A549 (cell line): ENCODE measurements around the gene GSK3B. TPM values are rescaled to one million over a fixed set of nuclear protein-coding genes. Genes with fewer than 3 reads are reported as not detected.

Experiments used
- ATAC-seq, 2 experiments: fragments of 200-7000 bp in 1 of 2; fragments of >200 bp in 1 of 2; cut with Nextera tagmentation in 1 of 2; cut with Tn5 transposase in 1 of 2; 3 replicates each; pipeline versions ENCODE4 v1.8.0 to v1.9.1; 2018 to 2020; ENCODE audit warnings: mild to moderate bottlenecking in 1 of 2, moderate library complexity in 1 of 2
- CTCF ChIA-PET: fragments of 300-600 bp; sonication (Branson Sonifier 250); formaldehyde crosslinking; extraction: SDS; loops from one replicate; lab custom pipeline; 2021; ENCODE audit warnings: antibody characterized with exemption, inconsistent platforms; lab: Yijun Ruan, JAX
- POLR2A ChIA-PET: fragments of 350-600 bp; formaldehyde crosslinking; extraction: SDS; loops from one replicate; lab custom pipeline; 2021; ENCODE audit warnings: antibody characterized with exemption, inconsistent platforms; lab: Yijun Ruan, JAX
- DNase-seq, 2 experiments: peaks; one replicate each; pipeline versions ENCODE4 v3.0.0 to v3.0.0-alpha.2; 2011 to 2016; ENCODE audit warnings: low read depth in 1 of 2, low spot score in 1 of 2
- FAIRE-seq: peaks from 2 replicates; lab custom pipeline; 2011; peaks lifted over from hg19 to GRCh38; lab: Jason Lieb, UNC
- H3K27ac ChIP-seq, 2 experiments: fragments of >200 bp; sonication (Bioruptor Twin); formaldehyde crosslinking; 3 replicates each; pipeline ENCODE4 v1.5.1; 2016 to 2017
- H3K4me1 ChIP-seq: fragments of >200 bp; sonication (Bioruptor Twin); formaldehyde crosslinking; 3 replicates; pipeline ENCODE4 v1.6.1; 2016
- H3K4me2 ChIP-seq: fragments of >200 bp; sonication (Bioruptor Twin); formaldehyde crosslinking; 3 replicates; pipeline ENCODE4 v1.6.1; 2016
- H3K4me3 ChIP-seq: fragments of >200 bp; sonication (Bioruptor Twin); formaldehyde crosslinking; 3 replicates; pipeline ENCODE4 v1.5.1; 2016
- H3K9me3 ChIP-seq: fragments of >200 bp; sonication (Bioruptor Twin); formaldehyde crosslinking; 3 replicates; pipeline ENCODE4 v1.6.1; 2016
- ATOH8 ChIP-seq: fragments of 250-450 bp; sonication (Bioruptor Pico); IDR thresholded peaks from 2 replicates; pipeline ENCODE4 v1.5.0; 2020; ENCODE audit warnings: low read depth, mild to moderate bottlenecking, moderate library complexity
- BCL3 ChIP-seq: fragments of >200 bp; sonication (Bioruptor Twin); formaldehyde crosslinking; IDR thresholded peaks from 3 replicates; pipeline ENCODE4 v1.6.1; 2016
- CBX8 ChIP-seq: fragments of 200-600 bp; sonication (generic); IDR thresholded peaks from 2 replicates; pipeline ENCODE4 v1.6.1; 2016
- CHD2 ChIP-seq: fragments of 150-350 bp; IDR thresholded peaks from 2 replicates; pipeline ENCODE4 v1.6.1; 2014; ENCODE audit warnings: low read length; ENCODE audit not compliant: partially characterized antibody
- CHD4 ChIP-seq: fragments of 200-600 bp; sonication (generic); IDR thresholded peaks from 2 replicates; pipeline ENCODE4 v1.6.1; 2016; ENCODE audit warnings: antibody characterized with exemption, mild to moderate bottlenecking, borderline replicate concordance
- E2F6 ChIP-seq: IDR thresholded peaks from 2 replicates; pipeline ENCODE4 v1.6.1; 2012; ENCODE audit warnings: low read depth, borderline replicate concordance
- ELK1 ChIP-seq: fragments of 150-350 bp; IDR thresholded peaks from 2 replicates; pipeline ENCODE4 v1.6.1; 2014; ENCODE audit warnings: low read depth, mild to moderate bottlenecking, low read length
- FOXS1 ChIP-seq: fragments of 250-450 bp; sonication (Bioruptor Pico); IDR thresholded peaks from 2 replicates; pipeline ENCODE4 v1.5.0; 2020; ENCODE audit warnings: mild to moderate bottlenecking, moderate library complexity
- HDAC2 ChIP-seq: fragments of 200-600 bp; sonication (generic); IDR thresholded peaks from 2 replicates; pipeline ENCODE4 v1.6.1; 2016
- HEYL ChIP-seq: fragments of 250-450 bp; sonication (Bioruptor Pico); IDR thresholded peaks from 2 replicates; pipeline ENCODE4 v1.8.0; 2021; ENCODE audit warnings: mild to moderate bottlenecking, moderate library complexity
- HOXB13 ChIP-seq: fragments of 250-450 bp; sonication (Bioruptor Pico); IDR thresholded peaks from 2 replicates; pipeline ENCODE4 v1.5.0; 2020; ENCODE audit warnings: low read depth, mild to moderate bottlenecking, moderate library complexity
- HOXB5 ChIP-seq: fragments of 250-450 bp; sonication (Bioruptor Pico); IDR thresholded peaks from 2 replicates; pipeline ENCODE4 v1.5.0; 2020; ENCODE audit warnings: mild to moderate bottlenecking, moderate library complexity
- KDM5A ChIP-seq: fragments of 200-600 bp; sonication (generic); IDR thresholded peaks from 2 replicates; pipeline ENCODE4 v1.6.1; 2016; ENCODE audit warnings: antibody characterized with exemption, mild to moderate bottlenecking
- MAX ChIP-seq: IDR thresholded peaks from 2 replicates; pipeline ENCODE4 v1.6.1; 2012
- MAZ ChIP-seq: fragments of 150-350 bp; IDR thresholded peaks from 2 replicates; pipeline ENCODE4 v1.6.1; 2014; ENCODE audit warnings: antibody characterized with exemption, low read depth, low read length, borderline replicate concordance
- NPAS2 ChIP-seq: fragments of 250-450 bp; sonication (Bioruptor Pico); IDR thresholded peaks from 2 replicates; pipeline ENCODE4 v1.8.0; 2022; ENCODE audit warnings: mild to moderate bottlenecking, moderate library complexity, borderline replicate concordance
- PHF8 ChIP-seq: fragments of 200-600 bp; sonication (generic); IDR thresholded peaks from 2 replicates; pipeline ENCODE4 v1.6.1; 2016; ENCODE audit warnings: low read depth, mild to moderate bottlenecking, antibody characterized with exemption, moderate library complexity, borderline replicate concordance
- RAD21 ChIP-seq, 2 experiments: fragments of >200 bp in 1 of 2; sonication (Bioruptor Twin) in 1 of 2; formaldehyde crosslinking in 1 of 2; IDR thresholded peaks in 1 of 2; conservative IDR thresholded peaks in 1 of 2; 2 replicates in 1 of 2; 3 replicates in 1 of 2; pipeline ENCODE4 v1.6.1; 2012 to 2018; ENCODE audit warnings: inconsistent platforms in 1 of 2
- RARB ChIP-seq: fragments of 250-450 bp; sonication (Bioruptor Pico); IDR thresholded peaks from 2 replicates; pipeline ENCODE4 v1.8.0; 2021; ENCODE audit warnings: mild to moderate bottlenecking, moderate library complexity
- RCOR1 ChIP-seq: fragments of 150-350 bp; IDR thresholded peaks from 2 replicates; pipeline ENCODE4 v1.6.1; 2014; ENCODE audit warnings: antibody characterized with exemption, low read length, low read depth
- RFX5 ChIP-seq: fragments of 450-650 bp; IDR thresholded peaks from 2 replicates; pipeline ENCODE4 v1.7.1; 2014; ENCODE audit warnings: antibody characterized with exemption, mild to moderate bottlenecking, moderate library complexity
- RNF2 ChIP-seq: fragments of 200-600 bp; sonication (generic); IDR thresholded peaks from 2 replicates; pipeline ENCODE4 v1.6.1; 2016; ENCODE audit warnings: low read depth, mild to moderate bottlenecking, antibody characterized with exemption, moderate library complexity, borderline replicate concordance
- SMC3 ChIP-seq: fragments of >200 bp; sonication (Bioruptor Twin); formaldehyde crosslinking; IDR thresholded peaks from 3 replicates; pipeline ENCODE4 v1.6.1; 2018; ENCODE audit warnings: inconsistent platforms
- TP53 ChIP-seq: fragments of 250-450 bp; sonication (Bioruptor Pico); IDR thresholded peaks from 2 replicates; pipeline ENCODE4 v1.5.0; 2021; ENCODE audit warnings: mild to moderate bottlenecking, moderate library complexity
- USF2 ChIP-seq: fragments of 450-650 bp; IDR thresholded peaks from 2 replicates; pipeline ENCODE4 v1.6.1; 2014; ENCODE audit warnings: antibody characterized with exemption
- ZC3H11A ChIP-seq: fragments of 450-650 bp; IDR thresholded peaks from 2 replicates; pipeline ENCODE4 v1.6.1; 2014; ENCODE audit warnings: antibody characterized with exemption, mild to moderate bottlenecking
- ZNF302 ChIP-seq: fragments of 250-450 bp; sonication (Bioruptor Pico); IDR thresholded peaks from 2 replicates; pipeline ENCODE4 v1.9.0; 2021; ENCODE audit warnings: inconsistent platforms, mild to moderate bottlenecking, moderate library complexity
- WGBS: methylation state at CpG from one replicate; pipeline ENCODE4 v1.1.6; 2017; ENCODE audit errors: missing lambda C conversion rate; 5-methylcytosine and 5-hydroxymethylcytosine counted together
- polyA plus RNA-seq, 4 experiments: library from polyadenylated mRNA; depleted of rRNA in 3 of 4; stranded (reverse); fragments of >200 nt; fragmentation: RNase III in 1 of 4; extraction: RNeasy Plus Mini Kit Qiagen cat#74134 plus additional on column Dnase treatment in 1 of 4; gene quantifications; 2 replicates in 3 of 4; 3 replicates in 1 of 4; pipeline ENCODE4 v1.2.3, GENCODE V29; 2011 to 2017

Gene GSK3B
- polyA plus RNA-seq, 2 of the 4 experiments (the other 2 are of a cell fraction) = 30.0 to 49.8 TPM

GRCh38 chr3:119998166-119998565, 96.1 kb downstream of the GSK3B start:
- no peak for ATAC-seq
- H3K27ac ChIP-seq = no peak overlapping the region
- H3K4me1 ChIP-seq = peaks cover 10% of the 10 kb centered on the region
- no peaks in the 10 kb centered on the region for H3K9me3 ChIP-seq
- H3K4me2 ChIP-seq = no peak overlapping the region
- TF ChIP-seq RFX5 (no peak), FOXS1 (CRISPR knock-in tag) (no peak), ELK1 (no peak), CHD4 (no peak), BCL3 (no peak), ZNF302 (CRISPR knock-in tag) (no peak), SMC3 (no peak), RAD21 (conservative IDR thresholded peaks at IDR 0.05 in 1 of 2, IDR thresholded peaks at IDR 0.05 in 1 of 2) (no peak), RARB (CRISPR knock-in tag) (no peak), USF2 (no peak), E2F6 (no peak), HOXB13 (CRISPR knock-in tag) (no peak), HEYL (CRISPR knock-in tag) (no peak)
- CTCF ChIA-PET = no interaction called here
- no peak for DNase-seq
- POLR2A ChIA-PET = no interaction called here
- no peak for FAIRE-seq
- 100% methylated on average over 1 of the region's 1 CpG for WGBS
- no peak overlapping the region for H3K4me3 ChIP-seq

- POLR2A ChIA-PET = no interaction called here
- DNase-seq (no peak), FAIRE-seq (no peak), ATAC-seq (no peak)
- H3K4me1 ChIP-seq = peaks cover 22% of the 10 kb centered on the region
- TF ChIP-seq CHD4 = no peak
- TF ChIP-seq TP53 (CRISPR knock-in tag) = no peak
- no peak for TF ChIP-seq SMC3
- H3K9me3 ChIP-seq = no peaks in the 10 kb centered on the region
- H3K4me2 ChIP-seq = no peak overlapping the region
- no peak overlapping the region for H3K27ac ChIP-seq
- no peak overlapping the region for H3K4me3 ChIP-seq
- CTCF ChIA-PET = interaction anchor here (0.6 to 1.4 kb wide), 2 partner anchors 9 to 99 kb away, joined by 3 to 4 read pairs; no protein-coding TSS in a partner anchor
Measured at GRCh38 chr3:119990888-119991287, 103.4 kb downstream of the GSK3B start.

GRCh38 chr3:119989981-119990655, 104.1 kb downstream of the GSK3B start:
- no peak for FAIRE-seq
- H3K9me3 ChIP-seq = peaks cover under 1% of the 10 kb centered on the region; the same call in 1 of the 3 replicates
- POLR2A ChIA-PET = no interaction called here
- DNase-seq = no peak
- CTCF ChIA-PET = no interaction called here
- TF ChIP-seq ZC3H11A (no peak), ATOH8 (CRISPR knock-in tag) (no peak), NPAS2 (CRISPR knock-in tag) (no peak), E2F6 (no peak), CBX8 (no peak), HDAC2 (no peak), TP53 (CRISPR knock-in tag) (no peak), MAX (no peak), ELK1 (no peak), CHD2 (no peak), HOXB5 (CRISPR knock-in tag) (no peak), KDM5A (no peak), RCOR1 (no peak), MAZ (no peak), RNF2 (no peak), PHF8 (no peak), FOXS1 (CRISPR knock-in tag) (no peak)
- 94% methylated on average over 8 of the region's 8 CpGs for WGBS
- peaks cover 22% of the 10 kb centered on the region for H3K4me1 ChIP-seq
- no peak overlapping the region for H3K27ac ChIP-seq
- no peak overlapping the region for H3K4me2 ChIP-seq
- no peak overlapping the region for H3K4me3 ChIP-seq
- no peak for ATAC-seq
